Neural cell (in vitro differentiated cells): Measurements from ENCODE around the gene CNOT3.

ENCODE experiments used
- CTCF ChIP-seq: fragments of 450-650 bp; IDR thresholded peaks from 2 replicates; pipeline ENCODE4 v1.5.1; 2014; ENCODE audit warnings: antibody characterized with exemption, mild to moderate bottlenecking, moderate library complexity; ENCODE audit not compliant: poor library complexity, severe bottlenecking
- EZH2 ChIP-seq: fragments of 200-600, 300-800 bp; shearing (Covaris generic), sonication (generic); IDR thresholded peaks from 2 replicates; pipeline ENCODE4 v1.6.1; 2014; ENCODE audit warnings: antibody characterized with exemption, low read length, borderline replicate concordance, mild to moderate bottlenecking; ENCODE audit not compliant: insufficient read depth, poor library complexity, severe bottlenecking
- POLR2AphosphoS5 ChIP-seq: IDR thresholded peaks from 2 replicates; pipeline ENCODE4 v1.6.1; 2012
- REST ChIP-seq: IDR thresholded peaks from 2 replicates; pipeline ENCODE4 v1.6.1; 2012; ENCODE audit warnings: borderline replicate concordance
- SMC3 ChIP-seq: fragments of 450-650 bp; conservative IDR thresholded peaks from 2 replicates; pipeline ENCODE4 v1.6.1; 2014; ENCODE audit warnings: antibody characterized with exemption, mild to moderate bottlenecking, moderate library complexity; ENCODE audit not compliant: poor library complexity
- TAF1 ChIP-seq: IDR thresholded peaks from 2 replicates; pipeline ENCODE4 v1.6.1; 2012; ENCODE audit warnings: low read depth

- TF ChIP-seq EZH2 (no peak), TAF1 (no peak), CTCF (no peak), REST (no peak), POLR2AphosphoS5 (no peak), SMC3 (no peak)
Observed at GRCh38 chr19:54142166-54142780, 4.7 kb downstream of the CNOT3 start.
